GM12892 (cell line): ENCODE data around the gene BGLAP.

Source experiments
- POLR2A ChIP-seq: IDR thresholded peaks from 2 replicates; pipeline ENCODE4 v1.6.1; 2011; ENCODE audit warnings: low read depth, low read length, control low read depth
- POLR2AphosphoS5 ChIP-seq: IDR thresholded peaks from 2 replicates; pipeline ENCODE4 v1.6.1; 2011; ENCODE audit warnings: low read depth, low read length, control low read depth
- TAF1 ChIP-seq: IDR thresholded peaks from 2 replicates; pipeline ENCODE4 v1.6.1; 2011; ENCODE audit warnings: low read depth, mild to moderate bottlenecking, control low read depth, low read length, borderline replicate concordance

DNA sequence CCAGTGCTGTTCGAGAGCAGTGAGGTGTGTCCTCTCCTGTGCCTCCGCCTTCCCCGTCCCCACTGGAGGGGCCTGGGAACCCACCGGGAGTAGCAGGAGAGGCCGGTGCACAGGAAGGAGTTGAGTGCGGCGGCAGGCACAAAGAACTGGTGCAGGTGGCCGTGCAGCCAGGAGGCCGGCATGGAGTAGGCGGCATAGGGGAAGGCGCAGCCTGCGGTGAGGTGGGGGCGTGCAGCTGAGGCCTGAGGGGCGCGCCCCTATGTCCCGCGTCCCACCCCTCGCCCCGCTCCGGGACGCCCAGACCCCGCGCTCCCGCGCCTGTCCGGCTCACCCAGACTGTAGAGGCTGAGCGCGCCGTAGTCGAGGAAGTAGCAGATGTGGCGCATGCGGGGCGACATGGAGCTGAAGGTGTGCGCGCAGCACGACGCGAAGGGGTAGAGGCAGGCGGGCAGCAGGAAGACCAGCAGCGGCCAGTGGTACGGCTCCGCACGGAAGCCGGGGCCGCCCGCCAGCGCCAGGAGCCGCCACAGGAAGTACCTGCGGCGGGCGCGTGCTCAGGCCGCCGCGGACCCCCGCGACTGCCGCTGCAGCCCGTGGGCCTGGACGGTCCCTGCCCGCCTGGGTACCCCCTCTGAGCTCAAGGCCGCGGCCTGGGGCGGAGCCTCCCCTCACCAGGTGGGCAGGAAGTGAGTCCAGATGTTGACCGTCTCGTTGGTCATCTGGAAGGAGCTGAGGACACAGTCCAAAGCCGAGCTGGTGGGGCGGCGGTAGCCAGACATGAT is 3.7 kb downstream of the BGLAP start:
- TF ChIP-seq POLR2A: no peak
- no peak for TF ChIP-seq TAF1
- TF ChIP-seq POLR2AphosphoS5: no peak
